C1 segment of cervical spinal cord (tissue), 14 donors: ENCODE results near the gene PABPN1L.
"Not testable (repeated sequence)": the region's sequence is repeated elsewhere in the genome, so short reads cannot be mapped to it uniquely, and the experiment has no call there.

ENCODE experiments used
- DNase-seq, 14 donors: peaks; one replicate each; lab custom pipeline; 2025; lab: John Stamatoyannopoulos, UW

Gene PABPN1L

DNA sequence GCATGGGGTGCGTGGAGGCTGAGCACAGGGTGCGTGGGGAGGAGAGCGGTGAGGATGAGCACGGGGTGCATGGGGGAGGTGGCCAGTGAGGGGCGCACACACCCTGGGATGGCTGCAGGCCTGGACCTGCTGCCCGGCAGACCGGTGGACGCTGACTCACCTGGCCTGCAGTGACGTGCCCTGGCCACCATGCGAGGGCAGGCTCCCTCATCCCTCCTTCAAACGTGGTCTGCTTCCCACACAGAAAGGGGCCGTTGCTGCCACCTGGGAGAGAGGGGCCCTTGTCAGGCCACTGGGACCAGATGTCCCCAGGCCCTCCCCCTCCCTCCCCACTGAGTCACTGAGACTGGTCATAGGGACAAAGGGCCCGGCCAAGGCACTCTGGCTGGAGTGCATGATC is 34.6 kb downstream of the PABPN1L start:
- no peak for DNase-seq

DNA sequence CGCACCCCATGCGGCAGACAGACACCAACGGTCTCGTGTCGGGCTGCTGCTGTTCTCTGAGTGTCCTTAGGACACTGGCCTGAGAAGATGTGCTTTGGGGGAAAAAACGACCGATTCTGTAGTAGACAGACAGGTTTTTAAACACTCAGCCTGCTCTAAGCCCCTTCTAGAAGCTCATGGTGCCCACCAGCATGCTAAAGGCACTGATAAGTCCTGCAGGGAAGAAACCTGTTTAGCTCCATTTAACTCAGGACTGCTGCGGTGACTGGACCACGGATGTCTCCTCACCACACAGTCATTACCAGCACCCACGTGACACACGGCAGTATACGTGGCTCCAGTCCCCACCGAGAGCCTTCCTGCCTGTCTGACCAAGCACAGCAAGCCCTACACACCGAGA is 35.7 kb downstream of the PABPN1L start:
- no peak for DNase-seq

DNA sequence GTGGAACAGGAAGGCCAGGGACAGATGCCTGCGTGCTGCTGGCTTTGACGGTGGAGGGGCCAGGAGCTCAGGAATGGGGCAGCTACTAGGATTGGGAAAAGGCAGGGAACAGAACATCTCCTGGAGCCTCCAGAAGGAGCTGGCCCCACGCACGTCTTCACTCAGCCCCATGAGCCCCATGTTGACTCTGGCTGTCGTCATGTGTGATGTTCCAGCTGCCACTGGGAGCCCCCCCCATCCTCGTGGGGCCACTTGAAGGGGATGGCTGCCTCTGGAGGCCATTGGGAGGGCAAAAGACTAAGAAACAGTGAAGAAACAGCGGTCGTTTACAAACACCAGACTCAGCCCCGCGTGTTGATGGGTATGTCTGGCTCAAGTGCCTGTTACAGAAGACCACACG is 36.2 kb downstream of the PABPN1L start:
- no peak for DNase-seq

DNA sequence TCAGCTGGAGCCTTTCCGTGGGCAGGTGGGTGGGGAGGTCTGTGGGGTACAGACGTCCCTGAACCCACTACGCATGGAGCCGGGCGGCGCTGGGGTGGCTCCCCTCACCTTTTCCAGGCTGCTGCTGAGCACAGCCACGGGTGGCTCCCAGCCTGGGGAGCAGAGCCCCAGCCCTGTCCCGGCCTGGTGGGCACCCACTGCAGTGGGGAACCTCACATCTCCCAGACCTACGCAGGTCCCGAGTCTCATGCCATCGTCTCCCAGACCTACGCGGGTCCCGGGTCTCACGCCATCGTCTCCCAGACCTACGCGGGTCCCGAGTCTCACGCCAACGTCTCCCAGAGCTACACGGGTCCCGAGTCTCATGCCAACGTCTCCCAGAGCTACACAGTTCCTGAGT is 37.7 kb downstream of the PABPN1L start:
- peak in 1 of 14 donors; percentile 23 for DNase-seq

DNA sequence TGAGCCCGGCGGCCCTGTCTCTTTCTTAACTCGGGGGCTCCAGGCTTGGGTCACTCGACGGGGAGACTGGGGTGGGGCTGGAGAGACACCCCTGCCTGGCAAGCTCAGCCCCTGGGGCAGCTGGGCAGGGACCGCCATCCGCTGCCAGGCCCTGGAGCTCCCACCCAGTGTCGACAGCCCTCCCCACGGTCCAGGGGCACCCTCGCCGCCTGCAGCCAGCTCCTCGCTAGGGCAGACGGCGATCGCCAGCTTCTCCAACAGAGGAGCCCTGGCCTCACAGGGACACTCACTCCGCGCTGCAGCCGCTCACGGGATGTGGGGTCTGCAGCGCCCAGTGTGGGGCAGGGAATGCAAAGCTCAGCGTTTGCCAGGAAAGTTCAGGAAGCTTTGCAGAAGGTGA is 38.7 kb downstream of the PABPN1L start:
- DNase-seq = no peak

DNA sequence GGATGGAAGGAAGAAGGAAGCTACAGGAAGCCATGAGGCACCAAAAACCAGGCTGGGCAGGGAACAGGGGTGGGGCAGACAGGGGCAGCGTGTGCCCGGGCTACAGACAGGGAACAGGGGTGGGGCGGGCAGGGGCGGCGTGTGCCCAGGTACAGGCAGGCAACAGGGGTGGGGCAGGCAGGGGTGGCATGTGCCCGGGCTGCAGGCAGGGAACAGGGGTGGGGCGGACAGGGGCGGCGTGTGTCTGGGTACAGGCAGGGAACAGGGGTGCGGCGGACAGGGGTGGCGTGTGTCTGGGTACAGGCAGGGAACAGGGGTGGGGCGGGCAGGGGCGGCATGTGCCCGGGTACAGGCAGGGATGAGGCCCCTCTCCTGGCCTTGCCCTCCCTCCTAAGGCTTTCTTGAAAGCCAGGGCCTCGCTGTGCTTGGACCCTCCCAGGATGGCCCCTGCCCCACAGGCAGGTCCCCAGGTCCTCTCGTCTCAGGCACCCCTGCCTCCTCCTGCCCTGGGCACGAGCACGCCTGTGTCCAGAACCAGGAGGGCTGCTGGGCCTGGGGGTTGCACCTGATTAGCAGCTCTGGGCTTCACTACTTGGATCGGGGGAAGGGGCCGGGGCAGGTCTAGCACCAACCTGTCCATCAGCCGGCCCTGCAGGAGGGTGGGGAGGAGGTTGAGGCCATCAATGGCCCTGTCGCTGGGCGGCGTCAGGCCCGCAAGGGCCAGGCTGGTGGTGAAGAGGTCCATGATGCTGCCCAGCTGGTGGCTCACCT is 40.2 kb downstream of the PABPN1L start:
- DNase-seq = no peak

DNA sequence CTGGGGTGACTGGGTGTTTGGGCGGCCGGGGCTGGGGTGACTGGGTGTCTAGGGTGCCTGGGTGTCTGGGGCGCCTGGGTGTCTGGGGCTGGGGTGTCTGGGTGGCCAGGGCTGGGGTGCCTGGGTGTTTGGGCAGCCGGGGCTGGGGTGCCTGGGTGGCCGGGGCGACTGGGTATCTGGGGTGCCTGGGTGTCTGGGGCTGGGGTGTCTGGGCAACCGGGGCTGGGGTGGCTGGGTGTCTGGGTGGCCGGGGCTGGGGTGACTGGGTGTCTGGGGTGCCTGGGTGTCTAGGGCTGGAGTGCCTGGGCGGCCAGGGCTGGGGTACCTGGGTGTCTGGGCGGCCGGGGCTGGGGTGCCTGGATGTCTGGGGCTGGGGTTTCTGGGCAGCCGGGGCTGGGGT is 41.3 kb downstream of the PABPN1L start:
- DNase-seq = no peak

DNA sequence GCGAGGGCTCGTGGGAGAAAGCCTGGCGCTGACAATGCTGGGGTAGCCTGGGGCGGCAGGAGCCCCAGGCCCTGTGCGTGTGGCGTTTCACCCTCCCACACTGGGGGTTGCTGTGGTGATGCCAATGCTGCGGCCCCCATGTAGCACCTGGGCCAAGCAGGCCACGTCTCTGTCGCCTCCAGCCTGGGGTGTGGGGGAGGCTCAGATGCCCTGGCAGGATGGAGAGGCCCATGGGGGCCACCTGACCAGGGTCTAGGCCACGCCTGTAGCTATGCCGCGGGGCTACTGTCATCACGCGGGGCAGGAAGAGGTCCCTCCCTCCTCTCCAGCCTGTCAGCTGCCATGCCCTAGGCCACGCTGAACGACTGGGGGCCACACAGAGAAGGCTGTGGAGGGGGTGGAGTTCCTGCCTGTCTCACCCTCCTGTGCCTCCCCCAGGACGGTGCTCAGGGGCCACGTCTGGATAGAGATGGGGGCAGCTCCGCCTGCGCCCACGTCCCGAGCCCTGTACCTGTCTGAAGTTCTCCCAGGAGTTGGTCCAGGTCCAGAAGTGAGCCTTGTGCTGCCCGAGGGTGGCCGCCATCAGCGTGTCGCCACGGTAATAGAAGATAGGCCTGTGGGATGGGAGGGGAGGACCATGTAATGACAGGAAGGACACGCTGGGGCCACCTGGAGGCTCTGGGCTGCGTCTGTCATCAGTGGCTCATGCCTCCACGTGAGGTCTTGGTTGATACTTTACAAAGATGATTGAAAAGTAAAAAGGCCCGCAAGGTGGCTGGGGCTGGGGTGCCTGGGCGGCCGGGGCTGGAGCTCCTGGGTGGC is 42.0 kb downstream of the PABPN1L start:
- no peak for DNase-seq

DNA sequence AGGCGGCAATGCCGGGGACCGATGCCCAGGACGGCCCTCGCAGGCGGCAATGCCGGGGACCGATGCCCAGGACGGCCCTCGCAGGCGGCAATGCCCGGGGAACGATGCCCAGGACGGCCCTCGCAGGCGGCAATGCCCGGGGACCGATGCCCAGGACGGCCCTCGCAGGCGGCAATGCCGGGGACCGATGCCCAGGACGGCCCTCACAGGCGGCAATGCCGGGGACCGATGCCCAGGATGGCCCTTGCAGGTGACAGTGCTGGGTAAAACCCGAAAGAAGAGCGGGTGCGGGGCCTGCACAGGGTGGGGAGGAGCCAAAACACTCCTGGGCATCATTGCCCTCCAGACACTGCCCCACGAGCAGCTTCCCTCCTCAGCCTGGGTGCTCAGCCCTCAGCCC is 42.8 kb downstream of the PABPN1L start:
- not testable (repeated sequence) for DNase-seq

DNA sequence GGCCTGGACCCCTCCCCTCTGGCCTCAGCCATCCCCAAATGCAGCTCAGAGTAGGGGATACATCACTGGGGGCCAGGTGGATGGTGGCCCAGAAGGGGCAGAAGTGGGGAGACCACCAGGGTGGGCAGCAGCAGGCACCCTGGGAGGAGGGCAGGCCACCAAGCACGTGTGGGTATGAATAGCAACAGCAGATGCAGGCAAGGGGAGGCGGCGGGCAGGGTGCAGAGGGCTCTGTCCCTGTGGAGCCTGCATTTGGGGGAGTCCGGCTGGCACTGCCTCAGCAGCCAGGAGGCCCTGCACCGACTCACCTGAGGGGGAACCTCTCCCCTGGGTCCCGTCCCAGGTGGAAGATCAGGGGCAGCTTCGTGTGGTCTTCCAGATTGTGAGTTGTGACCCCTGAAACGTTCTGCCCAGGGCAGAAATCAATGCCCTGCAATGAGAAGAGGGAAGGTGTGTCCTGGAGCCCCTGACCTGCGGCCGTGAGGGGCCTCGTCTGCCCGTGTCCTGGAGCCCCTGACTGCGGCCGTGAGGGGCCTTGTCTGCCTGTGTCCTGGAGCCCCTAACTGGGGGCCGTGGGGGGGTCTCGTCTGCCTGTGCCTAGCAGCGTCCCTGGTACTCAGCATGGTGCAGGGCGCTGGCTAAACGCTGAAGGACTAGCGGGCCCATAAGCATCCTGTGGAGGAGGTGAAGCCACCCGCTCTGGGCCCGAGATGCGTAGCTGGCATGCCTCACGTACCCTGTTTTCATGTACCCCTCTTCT is 44.0 kb downstream of the PABPN1L start:
- DNase-seq = no peak

DNA sequence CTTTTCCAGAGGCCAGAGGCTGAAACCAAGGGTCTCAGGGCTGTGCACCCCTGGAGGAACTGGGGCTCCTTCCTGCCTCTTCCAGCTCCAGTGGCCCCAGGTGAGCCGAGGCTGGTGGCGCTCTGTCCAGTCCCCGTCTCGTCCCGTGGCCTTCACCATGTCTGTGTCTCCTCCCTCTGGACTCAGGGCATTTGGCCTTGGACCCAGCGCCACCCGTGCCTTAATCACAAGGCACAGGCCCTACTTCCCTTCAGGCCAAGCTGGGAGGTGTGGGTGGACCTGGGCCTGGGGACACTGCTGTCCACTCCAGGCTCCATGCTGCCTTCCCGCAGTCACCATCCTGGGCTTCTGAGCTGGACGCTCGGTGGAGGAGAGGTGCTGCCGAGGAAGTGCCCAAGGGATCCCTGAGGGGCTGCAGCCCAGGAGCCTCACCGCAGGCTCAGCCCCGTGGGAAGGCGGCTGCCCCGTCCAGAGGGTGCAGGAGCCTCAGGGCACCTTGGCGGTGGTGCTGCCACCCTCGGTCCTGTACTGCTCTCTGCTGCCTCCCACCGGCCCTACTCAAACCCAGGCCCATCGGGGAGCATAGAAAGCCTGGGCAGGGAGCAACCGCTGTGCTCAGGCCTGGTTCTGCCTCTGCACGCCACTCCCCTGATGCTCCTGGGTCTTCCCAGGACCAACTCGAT is 45.2 kb downstream of the PABPN1L start:
- DNase-seq = no peak

DNA sequence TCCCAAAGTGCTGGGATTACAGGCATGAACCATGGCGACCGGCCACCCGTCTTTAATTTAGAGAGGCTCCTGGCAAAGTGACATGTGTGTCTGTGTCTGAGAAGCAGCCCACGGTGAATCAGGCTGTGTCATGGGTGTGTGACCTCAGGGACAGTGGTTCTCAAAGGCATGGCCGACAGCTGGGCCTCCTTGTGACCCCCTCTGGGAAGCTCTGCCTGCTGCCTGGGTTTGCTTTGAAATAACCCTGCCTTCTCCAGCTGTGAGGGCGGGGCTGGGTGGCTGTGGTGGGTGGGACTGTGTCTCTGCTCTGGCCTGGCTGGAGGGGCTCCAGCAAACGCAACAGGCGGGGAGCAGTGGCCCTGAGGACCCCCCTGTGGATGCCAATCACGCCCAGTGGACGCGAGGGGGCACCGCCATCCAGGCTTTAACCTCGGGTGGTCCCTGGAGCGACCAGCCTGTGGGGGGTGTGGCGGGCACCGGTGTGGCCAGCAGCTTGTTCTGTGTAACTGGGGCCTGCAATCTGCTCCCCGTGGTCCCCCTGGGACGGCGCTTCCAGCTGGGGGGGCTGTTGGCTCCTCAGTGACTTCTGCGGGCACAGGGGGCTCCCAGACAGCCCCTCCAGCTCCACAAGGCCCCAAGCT is 46.0 kb downstream of the PABPN1L start:
- DNase-seq = no peak

DNA sequence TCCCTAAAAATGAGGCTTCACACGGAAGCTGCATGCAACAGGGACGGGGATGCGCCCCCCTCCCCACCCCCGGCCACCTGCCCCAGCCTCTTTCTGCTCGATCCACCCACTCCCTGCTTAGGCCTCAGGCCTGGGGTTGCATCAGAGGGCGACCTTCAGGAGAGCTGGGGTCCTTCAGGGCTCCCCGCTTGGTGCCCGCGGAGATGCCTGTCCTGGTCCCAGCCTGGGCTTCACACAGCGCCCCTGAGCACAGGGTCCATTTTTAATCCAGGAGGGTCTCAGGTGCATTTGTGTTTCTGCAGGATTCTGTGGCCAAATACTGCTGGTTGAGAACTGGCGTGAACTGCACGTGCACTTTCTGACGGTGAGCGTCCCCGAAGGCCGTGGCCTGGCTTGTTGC is 47.3 kb downstream of the PABPN1L start:
- no peak for DNase-seq

DNA sequence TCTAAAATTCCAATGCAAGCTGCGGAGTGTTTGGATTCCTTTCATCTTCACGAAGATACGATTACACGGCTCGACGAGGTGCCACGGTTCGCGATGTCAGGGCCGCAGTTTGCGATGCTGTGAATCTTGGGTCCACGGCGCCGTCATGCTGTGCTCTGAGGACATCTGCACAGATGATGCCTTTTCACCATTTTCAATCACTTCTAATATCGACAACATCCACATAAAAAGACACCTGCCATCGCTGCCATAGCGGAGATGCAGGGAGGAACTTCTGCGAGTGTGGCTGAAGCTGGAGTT is 47.9 kb downstream of the PABPN1L start:
- DNase-seq = no peak

DNA sequence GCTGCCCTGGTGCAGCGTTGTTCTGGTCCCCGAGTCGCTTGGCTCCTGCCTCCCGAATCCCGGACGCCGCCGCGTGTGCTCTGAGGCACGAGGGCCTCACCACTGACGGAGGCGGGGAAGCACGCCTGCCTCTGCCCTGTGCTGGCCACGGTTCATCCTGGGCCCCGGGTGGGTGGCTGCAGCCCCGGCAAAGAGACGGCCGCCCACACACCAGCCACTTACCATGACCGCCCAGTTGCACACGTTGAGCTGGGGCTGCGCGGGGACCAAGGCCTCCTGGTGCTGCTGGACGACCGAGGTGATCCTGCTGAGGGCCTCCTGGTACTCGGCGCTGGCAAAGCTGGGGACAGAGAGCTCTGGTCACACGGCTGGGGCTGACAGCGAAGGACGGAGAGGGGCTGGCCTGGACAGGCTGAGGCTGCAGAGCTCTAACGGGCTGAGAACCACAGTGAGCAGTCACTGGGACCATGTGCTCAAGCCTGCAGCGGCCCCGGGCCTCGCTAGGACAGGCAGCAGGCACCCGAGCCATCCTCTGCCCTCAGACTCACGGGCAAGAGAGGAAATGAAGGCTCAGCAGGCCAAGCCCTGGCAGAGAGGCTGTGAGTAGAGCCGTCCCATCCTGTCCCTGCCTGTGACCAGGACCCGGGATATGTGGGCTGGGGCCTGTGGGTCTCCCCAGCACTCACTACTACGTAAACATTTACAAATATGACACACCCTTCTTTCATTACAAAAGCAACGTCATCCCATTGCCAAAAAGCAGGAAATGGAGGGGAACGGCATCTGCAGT is 48.5 kb downstream of the PABPN1L start:
- DNase-seq = no peak

DNA sequence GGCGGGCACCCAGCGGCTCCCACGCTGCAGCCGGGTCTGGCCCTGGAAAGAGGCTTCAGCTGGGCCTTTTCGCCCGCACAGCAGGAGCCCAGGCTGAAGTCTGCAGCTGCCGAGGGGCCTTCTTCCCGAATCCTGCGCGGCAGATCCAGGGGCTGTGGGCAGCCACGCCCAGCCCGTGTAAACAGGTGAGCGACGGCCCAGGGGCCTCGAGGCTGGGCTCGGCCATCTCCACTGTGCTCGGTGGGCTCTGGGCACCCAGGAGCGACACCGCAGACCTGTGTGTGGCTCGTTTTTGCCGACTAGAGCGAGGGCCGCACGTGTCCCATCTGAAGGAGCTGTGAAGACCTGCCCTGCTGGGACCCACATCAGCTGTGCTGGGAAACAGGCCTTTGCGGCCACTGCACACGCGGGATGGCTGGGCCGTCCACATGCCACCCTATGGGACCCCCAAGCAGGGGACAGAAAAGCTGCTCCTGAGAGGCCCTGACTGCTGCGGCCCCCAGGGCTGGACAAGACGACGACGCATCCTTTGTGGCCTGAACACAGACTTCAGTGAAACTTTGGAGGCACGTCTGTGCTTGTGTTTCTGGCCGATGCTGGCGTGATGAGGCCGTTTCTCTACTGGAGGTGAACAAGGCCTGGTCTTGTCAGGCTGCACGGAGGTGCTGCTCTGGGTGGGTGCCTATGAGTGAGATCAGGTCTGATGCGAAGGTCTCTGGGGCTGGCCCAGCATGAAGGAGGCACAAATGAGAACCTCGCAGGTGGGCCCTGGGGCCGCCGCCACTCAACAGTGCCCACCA is 49.5 kb downstream of the PABPN1L start:
- no peak for DNase-seq

DNA sequence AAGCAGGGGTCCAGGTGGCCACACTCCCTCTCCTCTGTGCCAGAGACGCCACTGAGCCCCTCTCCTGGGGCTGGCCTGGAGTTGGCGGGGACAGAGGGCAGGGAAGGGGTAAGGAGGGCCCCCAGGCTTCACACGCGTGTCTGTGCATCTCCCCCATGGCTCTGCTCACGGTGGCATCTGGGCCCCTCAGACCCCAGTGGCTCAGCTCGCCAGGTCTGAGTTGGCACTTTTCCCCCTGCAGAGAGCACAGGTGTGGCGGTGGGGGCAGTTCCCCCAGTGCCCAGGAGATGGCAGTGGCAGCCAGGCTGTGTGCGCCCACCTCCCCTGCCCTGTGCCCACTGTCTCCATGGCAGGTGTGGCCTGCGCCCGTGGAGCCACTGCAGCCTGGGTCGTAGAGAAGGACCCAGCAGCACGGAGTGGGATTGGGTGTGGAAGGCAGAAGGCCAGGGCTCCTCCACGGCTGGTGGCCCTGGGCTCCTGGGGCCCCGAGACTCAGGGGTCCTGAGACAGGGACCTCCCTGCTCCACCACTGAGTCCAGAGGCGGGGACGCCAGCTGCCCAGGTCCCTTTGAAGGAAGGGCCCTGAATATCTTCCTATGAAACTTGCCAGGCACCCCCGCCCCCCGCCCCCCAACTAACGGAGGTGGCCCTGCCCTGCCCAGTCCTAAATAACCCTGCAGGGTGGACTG is 50.4 kb downstream of the PABPN1L start:
- DNase-seq = peak in 3 of 14 donors; percentile 9 to 18 (median 17)

DNA sequence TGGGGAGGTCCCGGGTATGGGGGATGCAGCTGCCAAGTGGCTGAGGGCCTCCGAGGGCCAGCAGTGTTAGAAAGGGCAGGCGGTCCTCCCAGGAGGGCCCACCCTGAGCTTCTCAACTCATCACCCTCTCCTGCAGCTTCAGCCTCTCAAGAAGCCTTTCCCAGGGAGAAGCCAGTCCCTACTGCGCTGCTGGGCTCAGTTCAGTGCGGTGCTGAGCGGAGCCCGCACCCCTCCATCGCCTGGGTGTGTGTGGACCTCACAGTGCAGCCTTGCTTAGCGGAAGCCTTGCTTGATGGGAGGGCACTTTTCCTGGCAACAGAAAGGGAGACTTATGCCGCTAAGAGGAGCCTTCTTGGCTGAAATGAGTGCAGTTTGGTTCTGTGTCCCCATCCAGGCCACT is 51.2 kb downstream of the PABPN1L start:
- DNase-seq = no peak

DNA sequence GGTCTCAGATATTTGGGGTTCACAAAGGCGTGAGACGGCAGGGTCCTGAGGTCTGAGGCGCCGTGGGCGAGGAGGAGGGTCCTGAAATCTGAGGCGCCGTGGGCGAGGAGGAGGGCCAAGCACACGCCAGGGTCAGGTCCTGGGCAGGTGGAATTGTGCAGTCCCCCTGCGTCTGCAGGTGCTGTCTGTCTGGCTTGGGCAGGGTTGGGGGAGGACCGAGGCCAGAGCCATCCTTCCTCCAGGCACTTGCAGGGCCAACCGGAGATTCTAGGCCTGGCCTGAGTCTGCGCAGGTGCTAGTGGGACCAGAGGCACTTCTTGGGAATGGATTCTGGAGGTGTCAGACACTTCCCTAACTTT is 52.3 kb downstream of the PABPN1L start:
- DNase-seq = no peak
